Left ventricle myocardium superior (tissue), 1 donor: ENCODE data around the gene VENTX. TPM values are rescaled to one million over a fixed set of nuclear protein-coding genes. Genes with fewer than 3 reads are reported as not detected.

Source experiments
- ATAC-seq: fragments of 200-7000 bp; cut with Tn5 transposase; one replicate; pipeline ENCODE4 v1.9.1; 2020; ENCODE audit warnings: mild to moderate bottlenecking, moderate library complexity
- DNase-seq: peaks from one replicate; pipeline ENCODE4 v3.0.0-alpha.2; 2020
- intact Hi-C: fragments of 100-400 bp; cut with micrococcal nuclease; formaldehyde crosslinking; loops from one replicate; pipeline ENCODE4 v1.11.0; 2022
- microRNA-seq: library from miRNA; unstranded; fragments of <30 nt; microRNA quantifications from one replicate; pipeline ENCODE4 v1.2.0, GENCODE V29; 2020; ENCODE audit warnings: borderline number of aligned reads
- total RNA-seq: library from RNA; stranded (reverse); fragmentation: NEBNext Ultra II Directional; extraction: Animal tissue kit (Norgen Biotek cat#: 25700); gene quantifications from one replicate; pipeline ENCODE4 v1.2.1, GENCODE V29; 2021
- donor health status: DM: no; HTN: yes; CAD: no; lungs with severe emphysema.

The VENTX gene
- total RNA-seq, 1 donor from 2014 or later, result 0.99 TPM

DNA sequence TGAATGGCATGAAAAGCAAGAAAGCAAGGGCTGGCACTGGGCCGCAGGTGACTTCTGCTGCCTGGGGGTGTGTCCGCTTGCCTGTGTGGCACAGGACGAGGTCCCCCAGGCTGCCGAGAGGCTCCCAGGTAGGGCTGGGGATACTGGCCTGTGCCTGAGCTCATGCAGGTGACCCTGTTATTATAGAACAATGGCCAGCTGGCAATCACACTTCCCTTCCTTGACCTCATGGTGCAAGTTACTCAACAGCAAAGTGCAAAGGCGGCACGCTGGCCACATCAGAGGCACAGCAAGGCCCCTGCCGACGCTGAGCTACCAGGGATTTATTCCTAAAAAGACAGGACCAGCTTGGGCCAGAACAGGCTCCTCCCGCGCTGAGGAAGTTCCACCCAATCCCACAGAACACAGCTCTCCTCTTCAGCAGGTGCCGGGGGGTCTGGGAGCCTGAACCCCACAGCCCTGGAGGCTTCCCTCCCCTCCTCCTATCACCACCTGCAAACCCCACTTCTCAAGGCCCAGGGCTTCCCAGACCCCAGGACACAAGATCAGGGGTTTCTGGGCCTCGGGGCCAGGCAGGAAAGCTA, 40.4 kb downstream of the VENTX start:
- intact Hi-C loops, result no loop called here
- DNase-seq, result no peak

GRCh38 chr10:133278577-133279265, 41.1 kb downstream of the VENTX start:
- ATAC-seq (peak; percentile 37), DNase-seq (peak; percentile 67)
- intact Hi-C loops, result no loop called here

More for the DNA sequence above, 40.4 kb downstream of the VENTX start:
- ATAC-seq, result no peak

GRCh38 chr10:133279326-133280226, 41.9 kb downstream of the VENTX start:
- intact Hi-C loops, result no loop called here
- DNase-seq (no peak), ATAC-seq (no peak)

DNA sequence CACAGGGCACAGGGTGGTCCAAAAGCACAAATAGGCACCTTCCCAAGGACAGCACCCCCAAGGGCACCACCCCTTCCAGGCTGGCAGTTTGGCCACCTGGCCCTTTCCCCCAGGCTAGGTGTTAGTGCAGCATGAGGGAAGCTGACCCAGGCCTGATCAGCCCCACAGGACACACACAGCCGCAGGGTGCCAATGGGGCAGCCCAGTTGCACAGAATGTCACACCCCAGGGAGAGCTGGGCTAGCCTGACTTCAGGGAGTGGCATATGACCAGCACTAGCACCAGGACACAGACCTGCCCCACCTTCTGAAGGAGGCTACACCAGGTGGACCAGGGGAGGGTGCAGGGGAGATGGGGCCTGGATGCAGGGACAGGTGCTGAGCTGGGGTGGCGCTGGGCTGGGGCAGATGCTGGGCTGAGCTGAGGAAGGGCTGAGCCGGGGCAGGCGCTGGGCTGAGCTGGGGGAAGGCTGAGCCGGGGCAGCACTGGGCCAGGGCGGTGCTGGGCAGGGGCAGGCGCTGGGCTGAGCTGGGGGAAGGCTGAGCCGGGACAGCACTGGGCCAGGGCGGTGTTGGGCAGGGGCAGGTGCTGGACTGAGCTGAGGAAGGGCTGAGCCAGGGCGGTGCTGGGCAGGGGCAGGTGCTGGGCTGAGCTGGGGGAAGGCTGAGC, 42.9 kb downstream of the VENTX start:
- no peak for DNase-seq
- ATAC-seq, result no peak
- intact Hi-C loops, result no loop called here

DNA sequence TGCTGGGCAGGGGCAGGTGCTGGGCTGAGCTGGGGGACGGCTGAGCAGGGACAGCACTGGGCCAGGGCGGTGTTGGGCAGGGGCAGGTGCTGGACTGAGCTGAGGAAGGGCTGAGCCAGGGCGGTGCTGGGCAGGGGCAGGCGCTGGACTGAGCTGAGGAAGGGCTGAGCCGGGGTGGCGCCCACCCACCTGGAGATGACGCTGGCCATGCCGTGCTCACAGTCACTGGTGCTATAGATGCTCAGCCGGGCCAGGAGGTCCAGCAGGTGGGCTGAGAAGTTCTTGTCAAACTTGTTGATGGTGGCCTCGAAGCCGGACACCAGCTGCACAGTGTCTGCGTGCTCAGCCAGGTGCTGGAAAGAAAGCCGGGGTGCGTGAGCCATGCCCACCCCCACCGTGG, 43.4 kb downstream of the VENTX start:
- intact Hi-C loops, result no loop called here
- ATAC-seq (no peak), DNase-seq (no peak)

DNA sequence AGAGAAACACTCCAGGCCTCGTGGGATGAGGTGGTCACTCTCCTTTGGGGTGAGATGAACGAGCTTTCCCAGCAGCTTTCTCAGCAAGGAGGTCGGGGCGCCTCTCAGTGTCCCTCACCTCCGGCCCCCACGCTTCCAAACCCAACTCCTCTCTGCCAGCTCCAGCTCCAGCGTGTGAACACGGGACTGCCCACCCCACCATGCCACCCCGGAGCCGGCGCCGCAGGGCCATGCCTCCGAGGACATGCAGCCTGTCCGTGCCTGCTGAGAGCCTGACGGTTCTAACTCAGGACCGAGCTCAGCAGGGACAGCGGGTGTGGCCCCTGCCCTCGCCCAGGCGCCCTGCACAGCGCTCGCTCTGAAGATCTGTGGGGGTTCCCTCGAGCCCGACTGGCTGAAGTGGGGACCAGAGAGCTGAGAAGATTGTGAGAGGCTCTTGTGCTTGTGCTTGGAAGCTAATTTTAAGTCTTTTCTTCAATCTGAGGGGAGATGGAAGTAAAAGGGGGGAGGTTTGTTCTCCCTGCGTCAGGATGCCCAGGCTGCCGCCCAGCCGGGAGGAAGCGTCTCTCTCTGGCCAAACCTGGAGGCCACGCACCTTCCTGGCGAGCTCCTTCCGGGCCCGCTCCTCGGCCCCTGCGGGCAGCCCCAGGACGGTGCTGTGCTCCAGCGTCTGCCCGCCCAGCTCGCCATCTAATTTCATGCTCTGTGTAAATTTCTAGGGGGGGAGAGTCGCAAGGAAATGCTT, 44.1 kb downstream of the VENTX start:
- ATAC-seq (no peak), DNase-seq (no peak)
- intact Hi-C loops, result no loop called here

- DNase-seq, result no peak
- intact Hi-C loops, result no loop called here
- no peak for ATAC-seq
Measured at GRCh38 chr10:133282846-133283390, 45.3 kb downstream of the VENTX start.

GRCh38 chr10:133283931-133284330, 46.3 kb downstream of the VENTX start:
- intact Hi-C loops, result no loop called here
- no peak for DNase-seq

DNA sequence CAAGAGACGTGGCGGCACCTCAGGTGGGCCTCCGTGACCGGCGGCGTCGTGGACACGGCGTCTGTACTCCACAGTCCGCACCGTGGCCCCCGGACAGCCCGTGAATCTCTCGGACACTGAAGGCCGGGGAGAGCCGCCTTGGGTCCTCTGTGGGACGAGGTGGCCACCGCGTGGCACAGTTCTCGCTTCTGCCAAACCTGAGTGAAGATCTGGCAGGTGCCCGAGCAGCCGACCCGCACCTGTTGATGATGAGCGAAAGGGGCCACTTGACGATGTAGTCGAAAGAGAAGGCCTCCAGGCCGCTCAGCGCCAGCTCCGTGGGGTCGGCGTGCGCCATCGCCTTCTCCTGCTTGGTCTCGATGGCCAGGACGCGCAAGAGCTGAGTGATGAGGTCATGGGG, 47.6 kb downstream of the VENTX start:
- intact Hi-C loops, result no loop called here
- ATAC-seq (no peak), DNase-seq (no peak)

More at GRCh38 chr10:133283931-133284330, 46.3 kb downstream of the VENTX start:
- ATAC-seq, result no peak

DNA sequence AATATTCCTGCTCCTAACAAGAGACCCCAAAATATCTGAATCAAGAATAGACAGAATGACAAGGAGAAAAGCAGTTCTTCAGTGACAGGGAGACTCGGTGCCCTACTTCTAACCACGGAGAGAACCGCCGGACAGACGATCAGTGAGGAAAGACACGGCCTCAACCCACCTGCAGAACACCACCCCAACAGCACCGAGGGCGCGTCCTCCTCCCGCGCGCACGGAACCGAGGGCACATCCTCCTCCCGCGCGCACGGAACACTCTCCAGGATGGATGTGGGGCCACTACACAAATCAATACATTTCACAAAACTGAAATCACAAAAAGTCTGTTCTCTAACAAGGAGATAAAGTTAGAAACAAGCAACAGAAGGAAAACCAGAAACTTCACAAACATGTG, 48.7 kb downstream of the VENTX start:
- no peak for DNase-seq
- intact Hi-C loops, result no loop called here
- ATAC-seq, result no peak

DNA sequence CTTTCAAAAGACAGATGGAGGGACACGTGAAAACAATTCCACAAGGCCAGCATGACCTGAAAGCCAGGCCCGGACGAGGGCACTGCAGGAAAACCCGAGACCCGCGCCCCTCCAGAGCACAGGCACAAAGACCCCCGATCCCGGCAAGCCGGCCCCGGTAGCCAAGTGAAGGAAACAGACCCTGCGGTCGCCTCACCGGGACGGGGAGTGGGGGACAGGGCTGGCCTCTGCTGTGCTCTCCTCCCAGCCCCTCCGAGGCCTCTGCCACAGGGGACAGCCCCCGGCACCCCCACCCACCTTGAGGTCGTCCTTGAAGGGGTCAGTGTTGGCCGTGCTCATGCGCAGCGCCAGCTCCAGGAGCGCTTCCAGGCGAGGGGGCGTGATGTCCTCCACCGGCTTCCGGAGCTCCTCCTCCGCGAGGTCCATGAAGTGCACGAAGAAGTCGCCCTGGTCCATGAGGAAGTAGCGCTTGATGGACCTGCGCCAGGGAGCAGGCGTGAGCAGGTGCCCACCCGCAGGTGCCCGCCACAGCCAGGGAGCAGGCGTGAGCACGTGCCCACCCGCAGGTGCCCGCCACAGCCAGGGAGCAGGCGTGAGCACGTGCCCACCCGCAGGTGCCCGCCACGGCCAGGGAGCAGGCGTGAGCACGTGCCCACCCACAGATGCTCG, 50.3 kb downstream of the VENTX start:
- DNase-seq, result no peak
- intact Hi-C loops, result no loop called here

DNA sequence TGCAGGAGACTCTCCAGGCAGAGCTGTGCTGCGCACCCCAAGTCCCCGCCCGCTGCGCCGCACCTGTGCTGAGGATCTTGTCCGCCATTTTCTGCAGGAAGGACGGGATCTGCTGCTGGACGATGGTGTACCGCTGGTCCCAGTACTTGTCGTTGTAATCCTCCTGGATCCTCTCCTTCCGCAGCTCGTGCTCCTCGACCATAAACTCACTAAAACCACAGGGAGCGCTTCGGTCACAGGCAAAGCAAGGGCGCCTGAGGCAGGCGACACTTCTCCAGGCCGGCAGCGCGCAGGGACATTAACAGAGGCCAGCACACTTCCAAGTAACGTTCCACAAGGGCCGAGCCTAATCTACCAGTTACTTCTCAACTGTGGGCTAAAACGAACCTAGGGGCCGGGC, 52.1 kb downstream of the VENTX start:
- no peak for ATAC-seq
- intact Hi-C loops, result no loop called here
- DNase-seq, result no peak

More for the DNA sequence above, 50.3 kb downstream of the VENTX start:
- no peak for ATAC-seq

Small RNA genes within 50 kb of the gene (microRNA-seq; reads per million reads assigned to microRNA genes)
- 3.9 reads per million for gene MIR202

Other genes starting within 250 kb of the VENTX start
- gene ADGRA1, start 149.9 kb upstream of the VENTX start, total RNA-seq, result not detected
- 0.20 TPM for gene KNDC1, start 77.6 kb upstream of the VENTX start, total RNA-seq
- gene UTF1, start 7.6 kb upstream of the VENTX start, total RNA-seq, result not detected
- gene ADAM8, start 39.0 kb downstream of the VENTX start, total RNA-seq, result 2.4 TPM
- gene TUBGCP2, start 71.0 kb downstream of the VENTX start, total RNA-seq, result 42.6 TPM
- gene ZNF511, start 71.1 kb downstream of the VENTX start, total RNA-seq, result 45.1 TPM
- not detected for gene CALY, start 99.0 kb downstream of the VENTX start, total RNA-seq
- not detected for gene PRAP1, start 109.5 kb downstream of the VENTX start, total RNA-seq
- 9.3 TPM for gene FUOM, start 120.2 kb downstream of the VENTX start, total RNA-seq
- 226 TPM for gene ECHS1, start 135.5 kb downstream of the VENTX start, total RNA-seq
- 2.8 TPM for gene PAOX, start 141.4 kb downstream of the VENTX start, total RNA-seq
- gene MTG1, start 156.3 kb downstream of the VENTX start, total RNA-seq, result 20.9 TPM
- not detected for gene SPRN, start 186.8 kb downstream of the VENTX start, total RNA-seq
- 0.45 TPM for gene SCART1, start 216.1 kb downstream of the VENTX start, total RNA-seq